PC-9 (cell line): ENCODE results near the gene CPT1B.

Experiments used
- EZH2 ChIP-seq: fragments of 200-600 bp; sonication (generic); IDR thresholded peaks from 2 replicates; pipeline ENCODE4 v1.8.0; 2017; ENCODE audit warnings: antibody characterized with exemption, low read depth
- TF ChIP-seq, protein P1 (sequence below): fragments of 200-600 bp; sonication (generic); conservative IDR thresholded peaks from 2 replicates; pipeline ENCODE4 v1.6.1; 2017; ENCODE audit warnings: mixed run types, antibody characterized with exemption, mild to moderate bottlenecking, moderate library complexity

DNA sequence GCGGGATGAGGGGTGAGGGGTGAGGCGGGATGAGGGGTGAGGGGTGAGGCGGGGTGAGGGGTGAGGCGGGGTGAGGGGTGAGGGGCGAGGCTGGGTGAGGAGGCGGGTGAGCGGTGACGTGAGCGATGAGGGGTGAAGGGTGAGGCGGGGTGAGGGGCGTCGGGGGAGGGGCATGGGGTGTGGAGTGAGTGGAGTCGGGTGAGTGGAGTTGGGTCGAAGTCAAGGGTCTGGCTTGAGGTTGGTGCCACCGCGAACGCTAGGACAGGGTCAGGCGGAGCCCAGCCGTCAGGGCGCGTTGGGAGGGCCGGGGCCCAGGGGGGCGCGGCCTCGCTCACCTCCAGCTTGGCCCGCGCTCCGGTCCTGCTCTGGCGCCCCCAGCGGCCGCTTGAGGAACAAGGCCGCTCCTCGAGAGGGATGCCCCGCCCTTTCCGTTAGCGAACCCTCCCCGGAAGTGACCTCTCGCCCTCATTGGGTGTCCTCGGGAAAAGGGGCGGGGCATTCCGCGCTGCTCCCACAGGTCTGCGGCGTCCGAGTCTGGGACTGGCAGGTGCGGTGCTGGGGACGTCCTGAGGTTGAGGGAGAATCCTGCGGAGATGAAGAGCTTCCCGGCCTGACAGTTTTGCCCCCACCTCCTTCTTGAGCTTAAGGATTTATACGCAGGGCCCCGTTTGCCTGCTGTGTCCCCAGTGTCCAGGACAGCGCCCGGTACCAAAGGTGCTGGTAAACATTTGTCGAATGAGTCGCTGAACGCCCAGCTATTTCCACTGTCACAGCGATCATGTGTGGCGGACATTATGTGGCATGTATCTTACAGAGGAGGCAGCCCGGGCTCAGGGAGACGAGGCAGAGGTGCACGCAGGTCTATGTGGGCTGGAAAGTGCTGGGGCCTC lies 15.5 kb downstream of the CPT1B start, which contains the start of gene SYCE3:
- TF ChIP-seq, protein P1, sequence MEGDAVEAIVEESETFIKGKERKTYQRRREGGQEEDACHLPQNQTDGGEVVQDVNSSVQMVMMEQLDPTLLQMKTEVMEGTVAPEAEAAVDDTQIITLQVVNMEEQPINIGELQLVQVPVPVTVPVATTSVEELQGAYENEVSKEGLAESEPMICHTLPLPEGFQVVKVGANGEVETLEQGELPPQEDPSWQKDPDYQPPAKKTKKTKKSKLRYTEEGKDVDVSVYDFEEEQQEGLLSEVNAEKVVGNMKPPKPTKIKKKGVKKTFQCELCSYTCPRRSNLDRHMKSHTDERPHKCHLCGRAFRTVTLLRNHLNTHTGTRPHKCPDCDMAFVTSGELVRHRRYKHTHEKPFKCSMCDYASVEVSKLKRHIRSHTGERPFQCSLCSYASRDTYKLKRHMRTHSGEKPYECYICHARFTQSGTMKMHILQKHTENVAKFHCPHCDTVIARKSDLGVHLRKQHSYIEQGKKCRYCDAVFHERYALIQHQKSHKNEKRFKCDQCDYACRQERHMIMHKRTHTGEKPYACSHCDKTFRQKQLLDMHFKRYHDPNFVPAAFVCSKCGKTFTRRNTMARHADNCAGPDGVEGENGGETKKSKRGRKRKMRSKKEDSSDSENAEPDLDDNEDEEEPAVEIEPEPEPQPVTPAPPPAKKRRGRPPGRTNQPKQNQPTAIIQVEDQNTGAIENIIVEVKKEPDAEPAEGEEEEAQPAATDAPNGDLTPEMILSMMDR = peak; percentile 98
- no peak for TF ChIP-seq EZH2
